ENCODE results near the gene SRRM1. TPM values are rescaled to one million over a fixed set of nuclear protein-coding genes. Genes with fewer than 3 reads are reported as not detected.

The SRRM1 gene
- total RNA-seq, 6 donors from 2014 or later: 76.0 to 429 (median 100.0) TPM

- Histone ChIP-seq H3K27me3 (no peaks in the 10 kb centered on the region), H3K9me3 (no peaks in the 10 kb centered on the region), H3K4me3 (no peak overlapping the region), H3K4me1 (no peaks in the 10 kb centered on the region), H3K36me3 (no peaks in the 10 kb centered on the region), H3K27ac (no peak overlapping the region)
- ATAC-seq (ENCODE audit: low FRiP score in 2 of 2): no peak
- DNase-seq: no peak
- WGBS, 2 donors: 82 to 88% methylated on average over 5 of the region's 5 CpGs
- no peak for TF ChIP-seq POLR2A (IDR thresholded peaks at IDR 0.05)
- TF ChIP-seq CTCF (IDR thresholded peaks at IDR 0.05): no peak
- TF ChIP-seq EP300 (IDR thresholded peaks at IDR 0.05): no peak
- TF ChIP-seq POLR2AphosphoS5 (IDR thresholded peaks at IDR 0.05): no peak
Measured at GRCh38 chr1:24600551-24600950, 42.6 kb upstream of the SRRM1 start.

GRCh38 chr1:24605534-24606295 is 37.4 kb upstream of the SRRM1 start:
- H3K27me3 ChIP-seq: no peaks in the 10 kb centered on the region
- H3K36me3 ChIP-seq: no peaks in the 10 kb centered on the region
- H3K9me3 ChIP-seq: no peaks in the 10 kb centered on the region
- no peak for ATAC-seq (ENCODE audit: low FRiP score in 2 of 2)
- WGBS, 2 donors: 83 to 90% methylated on average over 14 to 19 of the region's 19 CpGs
- no peak overlapping the region for H3K4me3 ChIP-seq
- TF ChIP-seq EP300 (IDR thresholded peaks at IDR 0.05): no peak
- no peak for TF ChIP-seq CTCF (IDR thresholded peaks at IDR 0.05)
- no peak for TF ChIP-seq POLR2A (IDR thresholded peaks at IDR 0.05)
- TF ChIP-seq POLR2AphosphoS5 (IDR thresholded peaks at IDR 0.05): no peak
- H3K27ac ChIP-seq: no peak overlapping the region
- DNase-seq: no peak
- no peaks in the 10 kb centered on the region for H3K4me1 ChIP-seq

- no peak overlapping the region for H3K4me3 ChIP-seq
- no peaks in the 10 kb centered on the region for H3K9me3 ChIP-seq
- TF ChIP-seq POLR2AphosphoS5 (IDR thresholded peaks at IDR 0.05) (no peak), CTCF (IDR thresholded peaks at IDR 0.05) (no peak), POLR2A (IDR thresholded peaks at IDR 0.05) (no peak), EP300 (IDR thresholded peaks at IDR 0.05) (no peak)
- no peak overlapping the region for H3K27ac ChIP-seq
- H3K36me3 ChIP-seq: no peaks in the 10 kb centered on the region
- no peaks in the 10 kb centered on the region for H3K27me3 ChIP-seq
- no peaks in the 10 kb centered on the region for H3K4me1 ChIP-seq
- WGBS, 2 donors: 77 to 92% methylated on average over 3 of the region's 3 CpGs
- DNase-seq (no peak), ATAC-seq (ENCODE audit: low FRiP score in 2 of 2) (no peak)
Measured at GRCh38 chr1:24606296-24606605, 36.9 kb upstream of the SRRM1 start.

GRCh38 chr1:24606621-24607020 is 36.5 kb upstream of the SRRM1 start:
- no peak for TF ChIP-seq CTCF (IDR thresholded peaks at IDR 0.05)
- TF ChIP-seq POLR2AphosphoS5 (IDR thresholded peaks at IDR 0.05): no peak
- TF ChIP-seq EP300 (IDR thresholded peaks at IDR 0.05): no peak
- no peak for TF ChIP-seq POLR2A (IDR thresholded peaks at IDR 0.05)
- no peak for DNase-seq

DNA sequence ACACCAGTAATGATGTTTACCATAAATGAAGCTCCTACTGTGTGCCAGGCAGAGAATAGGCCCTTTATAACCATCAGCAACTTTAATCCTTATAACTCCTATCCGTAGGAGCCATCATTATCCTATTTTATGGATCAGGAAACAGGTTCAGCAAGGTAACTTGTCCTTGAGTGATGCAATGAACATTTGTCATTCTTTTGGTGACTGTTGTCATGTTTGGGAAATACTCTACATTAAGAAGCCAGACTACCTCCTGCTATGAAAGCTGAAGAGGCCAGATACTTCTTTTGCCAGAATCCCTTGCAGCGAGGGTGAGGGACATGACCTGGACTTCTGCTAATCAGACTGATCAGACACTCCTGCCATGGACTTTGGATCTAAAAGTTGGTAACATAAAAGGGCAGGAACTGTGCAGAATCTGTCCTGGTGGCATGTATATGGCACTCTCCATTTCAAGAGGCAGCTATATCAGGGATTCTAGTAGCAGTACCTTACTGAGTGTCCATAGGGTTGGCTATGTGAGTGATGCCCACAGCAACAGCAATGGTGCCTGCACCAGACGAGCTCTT is 33.1 kb upstream of the SRRM1 start:
- Histone ChIP-seq H3K4me3 (no peak overlapping the region), H3K27ac (no peak overlapping the region), H3K27me3 (no peaks in the 10 kb centered on the region), H3K4me1 (no peaks in the 10 kb centered on the region), H3K9me3 (no peaks in the 10 kb centered on the region), H3K36me3 (no peaks in the 10 kb centered on the region)
- TF ChIP-seq CTCF (IDR thresholded peaks at IDR 0.05) (no peak), POLR2AphosphoS5 (IDR thresholded peaks at IDR 0.05) (no peak), EP300 (IDR thresholded peaks at IDR 0.05) (no peak), POLR2A (IDR thresholded peaks at IDR 0.05) (no peak)
- WGBS, 2 donors: 69 to 83% methylated on average over 3 of the region's 3 CpGs
- no peak for ATAC-seq (ENCODE audit: low FRiP score in 2 of 2)
- no peak for DNase-seq

More at GRCh38 chr1:24606621-24607020, 36.5 kb upstream of the SRRM1 start:
- H3K4me1 ChIP-seq: no peaks in the 10 kb centered on the region
- no peak overlapping the region for H3K27ac ChIP-seq
- H3K9me3 ChIP-seq: no peaks in the 10 kb centered on the region
- ATAC-seq (ENCODE audit: low FRiP score in 2 of 2): no peak
- H3K4me3 ChIP-seq: no peak overlapping the region
- H3K36me3 ChIP-seq: no peaks in the 10 kb centered on the region
- WGBS, 2 donors: 69 to 78% methylated on average over 2 of the region's 2 CpGs
- H3K27me3 ChIP-seq: no peaks in the 10 kb centered on the region

All from upper lobe of left lung (tissue), 6 donors.